WTC11 (cell line): ENCODE results near the gene GABRA4. TPM values are rescaled to one million over a fixed set of nuclear protein-coding genes. Genes with fewer than 3 reads are reported as not detected.

Experiments
- ATAC-seq: fragments of 200-7000 bp; cut with Tn5 transposase; 2 replicates; pipeline ENCODE4 v1.10.0; 2021; ENCODE audit warnings: mild to moderate bottlenecking, moderate library complexity
- CTCF ChIA-PET: fragments of 300-600 bp; sonication (Branson Sonifier 250); formaldehyde crosslinking; loops from one replicate; lab custom pipeline; 2021; ENCODE audit warnings: antibody characterized with exemption; lab: Charles Lee
- POLR2A ChIA-PET: fragments of 350-600 bp; sonication (Branson Sonifier 250); formaldehyde crosslinking; loops from one replicate; lab custom pipeline; 2021; ENCODE audit warnings: antibody characterized with exemption; lab: Charles Lee
- DNase-seq: peaks from one replicate; pipeline ENCODE4 v3.0.0; 2021; ENCODE audit warnings: low spot score
- H3K27ac Mint-ChIP-seq: 2 replicates; pipeline ENCODE4 v1.8.0; 2021; ENCODE audit warnings: mixed read lengths
- H3K27me3 Mint-ChIP-seq: 2 replicates; pipeline ENCODE4 v1.8.0; 2021; ENCODE audit warnings: low read depth, mild to moderate bottlenecking, moderate library complexity, mixed read lengths
- H3K36me3 Mint-ChIP-seq: 2 replicates; pipeline ENCODE4 v1.8.0; 2021; ENCODE audit warnings: mixed read lengths
- H3K4me1 Mint-ChIP-seq: 2 replicates; pipeline ENCODE4 v1.8.0; 2022; ENCODE audit warnings: mixed read lengths
- H3K4me3 Mint-ChIP-seq: 2 replicates; pipeline ENCODE4 v1.8.0; 2021; ENCODE audit warnings: mild to moderate bottlenecking, moderate library complexity, mixed read lengths
- H3K9me3 Mint-ChIP-seq: 2 replicates; pipeline ENCODE4 v1.8.0; 2021; ENCODE audit warnings: mixed read lengths
- ATF1 ChIP-seq: sonication (generic); formaldehyde crosslinking; IDR thresholded peaks from 2 replicates; pipeline ENCODE4 v1.8.1; 2023; ENCODE audit warnings: mild to moderate bottlenecking, moderate library complexity, missing genetic modification reagents
- ELF4 ChIP-seq: sonication (generic); formaldehyde crosslinking; IDR thresholded peaks from 2 replicates; pipeline ENCODE4 v1.8.1; 2022; ENCODE audit warnings: low read depth, mild to moderate bottlenecking, moderate library complexity, missing genetic modification reagents
- EMX1 ChIP-seq: fragments of 250-450 bp; sonication (Bioruptor Pico); IDR thresholded peaks from 2 replicates; pipeline ENCODE4 v1.8.0; 2021; ENCODE audit warnings: mild to moderate bottlenecking
- FOXK1 ChIP-seq: sonication (generic); formaldehyde crosslinking; IDR thresholded peaks from 2 replicates; pipeline ENCODE4 v1.8.0; 2022; ENCODE audit warnings: mild to moderate bottlenecking, moderate library complexity, missing genetic modification reagents
- GTF2I ChIP-seq: fragments of 250-450 bp; sonication (Bioruptor Pico); conservative IDR thresholded peaks from 2 replicates; pipeline ENCODE4 v1.4.0; 2021; ENCODE audit warnings: mild to moderate bottlenecking
- IRF2 ChIP-seq: sonication (generic); formaldehyde crosslinking; IDR thresholded peaks from 2 replicates; pipeline ENCODE4 v1.8.0; 2022; ENCODE audit warnings: low read depth, missing genetic modification reagents, borderline replicate concordance
- NFYB ChIP-seq: sonication (generic); formaldehyde crosslinking; conservative IDR thresholded peaks from 2 replicates; pipeline ENCODE4 v1.8.0; 2022; ENCODE audit warnings: low read depth, missing genetic modification reagents
- NR2C2 ChIP-seq: sonication (generic); formaldehyde crosslinking; IDR thresholded peaks from 2 replicates; pipeline ENCODE4 v1.8.0; 2022; ENCODE audit warnings: mild to moderate bottlenecking, missing genetic modification reagents
- SOX15 ChIP-seq: fragments of 250-450 bp; sonication (Bioruptor Pico); IDR thresholded peaks from 2 replicates; pipeline ENCODE4 v1.9.0; 2021; ENCODE audit warnings: mild to moderate bottlenecking
- TCF7 ChIP-seq: sonication (generic); formaldehyde crosslinking; IDR thresholded peaks from 2 replicates; pipeline ENCODE4 v1.8.0; 2022; ENCODE audit warnings: mild to moderate bottlenecking, low read depth, missing genetic modification reagents, moderate library complexity
- ZNF121 ChIP-seq: sonication (generic); formaldehyde crosslinking; IDR thresholded peaks from 2 replicates; pipeline ENCODE4 v1.8.0; 2023; ENCODE audit warnings: missing genetic modification reagents
- ZNF263 ChIP-seq: sonication (generic); formaldehyde crosslinking; IDR thresholded peaks from 2 replicates; pipeline ENCODE4 v1.8.1; 2022; ENCODE audit warnings: low read depth, mild to moderate bottlenecking, moderate library complexity, missing genetic modification reagents
- ZNF396 ChIP-seq: fragments of 250-450 bp; sonication (Bioruptor Pico); IDR thresholded peaks from 2 replicates; pipeline ENCODE4 v1.8.0; 2021; ENCODE audit warnings: mild to moderate bottlenecking, moderate library complexity, borderline replicate concordance
- ZNF425 ChIP-seq: fragments of 250-450 bp; sonication (Bioruptor Pico); conservative IDR thresholded peaks from 2 replicates; pipeline ENCODE4 v1.9.0; 2021; ENCODE audit warnings: mild to moderate bottlenecking
- ZNF532 ChIP-seq: fragments of 250-450 bp; sonication (Bioruptor Pico); IDR thresholded peaks from 2 replicates; pipeline ENCODE4 v1.9.0; 2021; ENCODE audit warnings: mild to moderate bottlenecking, borderline replicate concordance
- total RNA-seq: library from RNA; stranded (reverse); gene quantifications from 3 replicates; pipeline ENCODE4 v1.2.3, GENCODE V29; 2021
- TF ChIP-seq, protein P1 (sequence below): sonication (generic); formaldehyde crosslinking; IDR thresholded peaks from 2 replicates; pipeline ENCODE4 v1.8.1; 2023; ENCODE audit warnings: mild to moderate bottlenecking, missing genetic modification reagents, moderate library complexity
- TF ChIP-seq, protein P2 (sequence below): sonication (generic); formaldehyde crosslinking; IDR thresholded peaks from 2 replicates; pipeline ENCODE4 v1.8.1; 2022; ENCODE audit warnings: missing genetic modification reagents, borderline replicate concordance

GABRA4 gene
- total RNA-seq, 1 experiment from 2014 or later, result 0.20 TPM

DNA sequence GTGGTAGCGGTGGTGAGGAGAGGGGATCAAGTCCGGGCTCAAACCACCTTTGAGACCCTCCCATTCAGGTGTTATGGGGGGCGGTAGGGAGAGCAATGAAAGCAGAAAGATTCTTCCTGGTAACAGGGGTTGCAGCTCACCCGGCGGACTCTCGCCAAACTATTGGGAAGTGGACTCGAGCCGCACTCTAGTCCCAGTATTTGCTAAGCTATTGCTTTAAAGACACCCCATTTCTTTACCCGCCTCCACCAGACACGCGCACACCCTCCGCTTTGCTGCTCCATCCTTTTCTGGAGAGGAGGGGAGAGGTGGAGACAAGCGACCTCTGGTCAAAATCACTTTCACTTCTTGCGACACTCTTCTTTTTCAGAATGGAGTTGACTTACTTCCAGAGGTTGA is 625 bp upstream of the GABRA4 start:
- peaks cover 86% of the 10 kb centered on the region for H3K27me3 Mint-ChIP-seq
- POLR2A ChIA-PET, result no interaction called here
- ATAC-seq, result peak; percentile 18

More for the DNA sequence above, 625 bp upstream of the GABRA4 start:
- TF ChIP-seq NFYB (CRISPR knock-in tag) (no peak), SOX15 (CRISPR knock-in tag) (no peak), ELF4 (CRISPR knock-in tag) (no peak), NR2C2 (CRISPR knock-in tag) (no peak), ATF1 (CRISPR knock-in tag) (no peak), ZNF396 (CRISPR knock-in tag) (no peak), FOXK1 (CRISPR knock-in tag) (no peak), ZNF263 (no peak), EMX1 (CRISPR knock-in tag) (no peak), ZNF121 (CRISPR knock-in tag) (no peak), TCF7 (no peak), ZNF425 (CRISPR knock-in tag) (no peak), GTF2I (CRISPR knock-in tag) (no peak), ZNF532 (no peak), IRF2 (CRISPR knock-in tag) (no peak)
- TF ChIP-seq, protein P1, sequence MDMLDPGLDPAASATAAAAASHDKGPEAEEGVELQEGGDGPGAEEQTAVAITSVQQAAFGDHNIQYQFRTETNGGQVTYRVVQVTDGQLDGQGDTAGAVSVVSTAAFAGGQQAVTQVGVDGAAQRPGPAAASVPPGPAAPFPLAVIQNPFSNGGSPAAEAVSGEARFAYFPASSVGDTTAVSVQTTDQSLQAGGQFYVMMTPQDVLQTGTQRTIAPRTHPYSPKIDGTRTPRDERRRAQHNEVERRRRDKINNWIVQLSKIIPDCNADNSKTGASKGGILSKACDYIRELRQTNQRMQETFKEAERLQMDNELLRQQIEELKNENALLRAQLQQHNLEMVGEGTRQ, result no peak
- TF ChIP-seq, protein P2, sequence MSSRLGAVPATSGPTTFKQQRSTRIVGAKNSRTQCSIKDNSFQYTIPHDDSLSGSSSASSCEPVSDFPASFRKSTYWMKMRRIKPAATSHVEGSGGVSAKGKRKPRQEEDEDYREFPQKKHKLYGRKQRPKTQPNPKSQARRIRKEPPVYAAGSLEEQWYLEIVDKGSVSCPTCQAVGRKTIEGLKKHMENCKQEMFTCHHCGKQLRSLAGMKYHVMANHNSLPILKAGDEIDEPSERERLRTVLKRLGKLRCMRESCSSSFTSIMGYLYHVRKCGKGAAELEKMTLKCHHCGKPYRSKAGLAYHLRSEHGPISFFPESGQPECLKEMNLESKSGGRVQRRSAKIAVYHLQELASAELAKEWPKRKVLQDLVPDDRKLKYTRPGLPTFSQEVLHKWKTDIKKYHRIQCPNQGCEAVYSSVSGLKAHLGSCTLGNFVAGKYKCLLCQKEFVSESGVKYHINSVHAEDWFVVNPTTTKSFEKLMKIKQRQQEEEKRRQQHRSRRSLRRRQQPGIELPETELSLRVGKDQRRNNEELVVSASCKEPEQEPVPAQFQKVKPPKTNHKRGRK, result no peak
- Mint-ChIP-seq H3K9me3 (no peaks in the 10 kb centered on the region), H3K27ac (no peak overlapping the region), H3K4me1 (peaks cover 19% of the 10 kb centered on the region), H3K36me3 (no peaks in the 10 kb centered on the region), H3K4me3 (peak overlapping the region; percentile 81)
- peak; percentile 11 for DNase-seq
- CTCF ChIA-PET, result interaction anchor here (1.0 to 1.9 kb wide), 4 partner anchors 39 to 346 kb away, joined by 4 to 6 read pairs (median 4); no protein-coding TSS in a partner anchor
